ENCODE results near the gene LMBR1. TPM values are rescaled to one million over a fixed set of nuclear protein-coding genes. Genes with fewer than 3 reads are reported as not detected.
"Not testable (repeated sequence)": the region's sequence is repeated elsewhere in the genome, so short reads cannot be mapped to it uniquely, and the experiment has no call there.

The LMBR1 gene
- total RNA-seq, 1 donor from 2014 or later: 69.1 TPM

DNA sequence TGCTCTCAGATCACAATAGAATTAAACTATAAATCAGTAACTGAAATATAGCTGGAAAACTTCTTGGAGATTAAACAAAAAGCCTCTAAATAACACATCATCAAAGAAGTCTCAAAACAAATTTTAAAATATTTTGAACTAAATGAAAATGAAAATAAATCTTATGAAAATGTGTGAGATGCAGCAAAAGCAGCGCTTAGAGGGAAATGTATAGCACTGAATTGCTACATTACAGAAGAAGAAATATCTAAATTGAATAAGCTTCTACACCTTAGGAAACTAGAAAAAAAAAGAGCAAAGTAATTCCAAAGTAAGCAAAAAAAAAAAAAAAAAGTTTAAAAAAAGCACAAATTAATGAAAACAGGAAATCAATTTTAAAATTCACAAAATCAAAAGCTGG, 35.2 kb downstream of the LMBR1 start:
- TF ChIP-seq, protein P1, sequence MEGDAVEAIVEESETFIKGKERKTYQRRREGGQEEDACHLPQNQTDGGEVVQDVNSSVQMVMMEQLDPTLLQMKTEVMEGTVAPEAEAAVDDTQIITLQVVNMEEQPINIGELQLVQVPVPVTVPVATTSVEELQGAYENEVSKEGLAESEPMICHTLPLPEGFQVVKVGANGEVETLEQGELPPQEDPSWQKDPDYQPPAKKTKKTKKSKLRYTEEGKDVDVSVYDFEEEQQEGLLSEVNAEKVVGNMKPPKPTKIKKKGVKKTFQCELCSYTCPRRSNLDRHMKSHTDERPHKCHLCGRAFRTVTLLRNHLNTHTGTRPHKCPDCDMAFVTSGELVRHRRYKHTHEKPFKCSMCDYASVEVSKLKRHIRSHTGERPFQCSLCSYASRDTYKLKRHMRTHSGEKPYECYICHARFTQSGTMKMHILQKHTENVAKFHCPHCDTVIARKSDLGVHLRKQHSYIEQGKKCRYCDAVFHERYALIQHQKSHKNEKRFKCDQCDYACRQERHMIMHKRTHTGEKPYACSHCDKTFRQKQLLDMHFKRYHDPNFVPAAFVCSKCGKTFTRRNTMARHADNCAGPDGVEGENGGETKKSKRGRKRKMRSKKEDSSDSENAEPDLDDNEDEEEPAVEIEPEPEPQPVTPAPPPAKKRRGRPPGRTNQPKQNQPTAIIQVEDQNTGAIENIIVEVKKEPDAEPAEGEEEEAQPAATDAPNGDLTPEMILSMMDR (conservative IDR thresholded peaks at IDR 0.05): no peak
- Mint-ChIP-seq H3K4me1 (ENCODE audit: unreplicated experiment) (no peaks in the 10 kb centered on the region), H3K36me3 (peaks cover 44% of the 10 kb centered on the region), H3K27me3 (no peaks in the 10 kb centered on the region), H3K4me3 (no peak overlapping the region), H3K9me3 (peaks cover 25% of the 10 kb centered on the region), H3K27ac (no peak overlapping the region)
- DNase-seq (ENCODE audit: extremely low spot score, unreplicated experiment): no peak

DNA sequence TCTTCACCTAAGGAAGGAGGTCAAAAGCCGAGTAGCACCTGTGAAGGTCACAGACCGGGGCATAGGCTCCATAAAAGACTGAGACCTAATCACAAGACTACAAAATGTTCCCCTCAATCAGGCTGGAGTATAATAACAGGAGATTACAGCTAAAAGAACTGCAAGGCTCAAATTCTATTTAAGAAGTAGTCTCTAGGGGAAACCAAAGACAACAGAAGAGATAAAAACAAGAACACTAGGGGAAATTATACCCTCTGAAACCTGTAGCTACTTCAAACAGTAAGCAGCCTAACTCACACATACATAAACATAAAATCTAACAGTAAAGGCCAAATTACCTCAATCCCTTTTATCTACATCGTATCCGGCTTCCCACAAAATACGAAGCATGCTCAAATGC, 38.3 kb downstream of the LMBR1 start:
- Mint-ChIP-seq H3K27me3 (no peaks in the 10 kb centered on the region), H3K9me3 (peaks cover 22% of the 10 kb centered on the region), H3K4me3 (no peak overlapping the region), H3K27ac (no peak overlapping the region), H3K4me1 (ENCODE audit: unreplicated experiment) (no peaks in the 10 kb centered on the region), H3K36me3 (peaks cover 21% of the 10 kb centered on the region)
- DNase-seq (ENCODE audit: extremely low spot score, unreplicated experiment): no peak
- TF ChIP-seq, protein P1 (conservative IDR thresholded peaks at IDR 0.05): no peak

DNA sequence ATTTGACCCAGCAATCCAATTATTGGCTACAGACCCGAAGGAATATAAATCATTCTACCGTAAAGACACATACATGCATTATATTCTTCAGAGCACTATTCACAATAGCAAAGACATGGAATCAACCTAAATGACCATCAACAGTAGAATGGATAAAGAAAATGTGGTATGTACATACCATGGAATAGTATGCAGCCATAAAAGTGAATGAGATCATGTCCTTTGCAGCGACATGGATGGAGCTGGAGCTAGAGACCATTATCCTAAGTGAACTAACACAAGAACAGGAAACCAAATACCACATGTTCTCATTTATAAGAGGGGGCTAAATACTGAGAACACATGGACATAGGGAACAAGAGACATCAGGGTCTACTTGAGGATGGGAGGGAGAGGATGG, 44.0 kb downstream of the LMBR1 start:
- H3K27me3 Mint-ChIP-seq: no peaks in the 10 kb centered on the region
- peaks cover 20% of the 10 kb centered on the region for H3K9me3 Mint-ChIP-seq
- DNase-seq (ENCODE audit: extremely low spot score, unreplicated experiment): no peak
- H3K27ac Mint-ChIP-seq: no peak overlapping the region
- TF ChIP-seq, protein P1 (conservative IDR thresholded peaks at IDR 0.05): no peak
- H3K4me1 Mint-ChIP-seq (ENCODE audit: unreplicated experiment): no peaks in the 10 kb centered on the region
- H3K4me3 Mint-ChIP-seq: no peak overlapping the region
- H3K36me3 Mint-ChIP-seq: peaks cover 7% of the 10 kb centered on the region

DNA sequence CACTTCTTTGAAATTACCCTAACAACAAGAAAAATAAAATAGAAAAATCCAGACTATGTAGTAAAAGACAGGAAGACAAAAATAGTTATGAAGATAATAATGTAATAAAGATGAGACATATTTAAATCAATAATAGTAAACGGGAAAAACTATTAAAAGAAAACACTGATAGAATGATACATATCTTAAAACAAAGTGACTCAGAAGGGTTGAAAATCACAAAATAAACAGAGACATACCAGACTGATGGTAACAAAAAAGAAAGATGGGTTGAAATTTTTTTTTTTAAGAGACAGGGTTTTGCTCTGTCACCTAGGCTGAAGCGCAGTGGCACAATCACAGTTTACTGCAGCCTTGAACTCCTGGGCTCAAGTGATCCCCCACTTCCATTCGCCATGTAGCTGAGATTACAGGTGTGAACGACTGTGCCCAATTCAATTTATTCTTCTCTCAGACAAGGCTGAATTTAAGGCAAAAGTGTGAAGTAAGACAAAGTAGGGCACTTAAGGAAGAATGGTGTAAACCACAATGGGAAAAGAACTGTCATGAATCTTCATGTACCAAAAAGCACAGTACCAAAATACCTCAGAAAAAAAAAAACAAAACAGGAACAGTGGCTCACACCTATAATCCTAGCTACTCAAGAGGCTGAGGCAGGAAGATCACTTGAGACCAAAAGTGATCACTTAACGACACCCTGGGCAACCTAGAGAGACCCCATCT, 47.4 kb downstream of the LMBR1 start:
- Mint-ChIP-seq H3K4me3 (no peak overlapping the region), H3K4me1 (ENCODE audit: unreplicated experiment) (no peaks in the 10 kb centered on the region), H3K27ac (no peak overlapping the region), H3K27me3 (no peaks in the 10 kb centered on the region), H3K9me3 (peaks cover 12% of the 10 kb centered on the region), H3K36me3 (peaks cover 7% of the 10 kb centered on the region)
- no peak for DNase-seq (ENCODE audit: extremely low spot score, unreplicated experiment)
- TF ChIP-seq, protein P1 (conservative IDR thresholded peaks at IDR 0.05): no peak

DNA sequence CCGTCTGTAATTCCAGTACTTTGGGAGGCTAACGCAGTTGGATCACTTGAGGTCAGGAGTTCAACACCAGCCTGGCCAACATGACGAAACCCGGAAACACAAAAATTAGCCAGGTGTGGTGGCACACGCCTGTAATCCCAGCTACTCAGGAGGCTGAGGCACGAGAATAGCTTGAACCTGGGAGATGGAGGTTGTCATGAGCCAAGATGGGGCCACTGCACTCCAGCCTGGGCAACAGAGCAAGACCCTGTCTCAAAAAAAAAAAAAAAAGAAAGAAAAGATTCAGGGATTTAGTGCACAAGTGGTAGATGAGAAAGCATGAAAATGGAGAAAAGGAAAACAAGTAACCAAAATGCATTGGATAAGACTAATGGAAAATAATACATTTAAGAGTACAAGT, 49.4 kb downstream of the LMBR1 start:
- H3K9me3 Mint-ChIP-seq; H3K27me3 Mint-ChIP-seq; H3K36me3 Mint-ChIP-seq; DNase-seq (ENCODE audit: extremely low spot score, unreplicated experiment); H3K4me3 Mint-ChIP-seq; H3K4me1 Mint-ChIP-seq (ENCODE audit: unreplicated experiment); H3K27ac Mint-ChIP-seq: not testable (repeated sequence)

DNA sequence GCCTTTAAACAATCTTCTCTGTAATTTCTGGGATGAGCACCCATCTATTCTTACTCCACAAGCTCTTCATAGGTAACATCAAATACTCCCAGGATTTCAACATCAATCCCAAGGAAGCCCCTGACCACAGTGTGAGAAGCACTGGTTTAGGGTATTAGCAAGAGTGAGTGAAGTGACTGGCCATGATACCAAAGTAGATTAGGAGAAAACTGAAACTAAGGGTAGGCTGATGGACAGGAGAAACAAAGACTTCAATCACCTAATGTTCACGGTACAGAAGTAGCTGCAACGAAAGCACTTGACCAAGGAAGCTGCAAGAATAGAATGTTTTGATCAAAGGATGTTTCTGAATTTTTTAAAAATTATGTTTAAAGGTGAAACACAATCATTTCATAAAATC, 49.8 kb downstream of the LMBR1 start:
- Mint-ChIP-seq H3K36me3 (peaks cover 10% of the 10 kb centered on the region), H3K27me3 (no peaks in the 10 kb centered on the region), H3K27ac (no peak overlapping the region), H3K4me3 (no peak overlapping the region), H3K4me1 (ENCODE audit: unreplicated experiment) (no peaks in the 10 kb centered on the region), H3K9me3 (no peaks in the 10 kb centered on the region)
- TF ChIP-seq, protein P1 (conservative IDR thresholded peaks at IDR 0.05): no peak
- no peak for DNase-seq (ENCODE audit: extremely low spot score, unreplicated experiment)

Measured in type B pancreatic cell (in vitro differentiated cells).